Forelimb muscle (tissue), 1 donor: ENCODE data around the gene GNG2. TPM values are rescaled to one million over a fixed set of nuclear protein-coding genes. Genes with fewer than 3 reads are reported as not detected.

Experiments used
- DNase-seq: peaks from one replicate; pipeline ENCODE4 v3.0.0-alpha.2; 2013; ENCODE audit warnings: low read depth
- polyA plus RNA-seq: library from polyadenylated mRNA; unstranded; fragments of 120-200 nt; gene quantifications from one replicate; pipeline ENCODE4 v1.2.1, GENCODE V29; 2013; ENCODE audit not compliant: insufficient read length

Gene GNG2
- polyA plus RNA-seq, 1 donor: 41.1 TPM

DNA sequence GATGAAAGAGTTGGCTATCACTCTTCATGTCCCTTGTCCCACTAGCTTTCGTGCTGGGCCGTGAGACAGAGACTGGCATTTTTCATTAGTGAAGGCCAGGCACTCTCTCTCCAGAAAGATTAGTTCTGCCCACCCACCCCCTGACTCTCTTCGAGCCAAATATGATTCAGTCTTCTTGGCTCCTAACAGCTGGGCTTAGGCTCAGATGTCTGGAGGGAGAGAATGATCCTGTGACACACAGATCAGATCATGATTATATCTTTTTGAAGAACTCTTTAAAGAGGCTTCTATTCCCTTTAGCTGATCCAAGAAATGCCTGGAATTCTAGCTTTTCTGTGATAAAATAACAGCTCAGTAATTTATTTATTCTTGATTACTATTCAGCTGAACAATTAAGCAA is 5.2 kb upstream of the GNG2 start:
- DNase-seq: no peak

DNA sequence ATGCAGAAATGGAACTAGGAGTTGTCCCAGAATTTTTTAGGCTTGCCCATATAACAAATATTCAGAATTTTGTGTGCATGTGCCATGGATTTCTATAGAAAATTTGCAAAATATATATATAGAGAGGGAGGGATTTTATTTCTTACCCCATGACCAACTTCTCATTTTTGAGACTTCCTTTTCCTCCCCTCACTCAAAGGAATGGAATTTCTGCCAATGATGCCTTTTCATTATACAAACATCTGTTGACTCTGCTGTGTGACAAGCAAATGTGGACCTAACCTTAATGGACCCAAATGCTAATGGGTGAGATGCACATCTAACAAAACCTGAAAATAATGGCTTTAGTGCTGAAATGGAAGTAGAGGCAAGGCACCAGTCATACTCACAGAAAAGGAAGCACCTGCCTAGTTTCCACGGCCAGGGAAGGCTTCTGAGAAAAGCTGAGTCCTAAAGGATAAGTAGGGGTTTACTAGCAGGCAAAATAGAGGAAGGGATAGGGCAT is 3.6 kb upstream of the GNG2 start:
- DNase-seq: no peak

DNA sequence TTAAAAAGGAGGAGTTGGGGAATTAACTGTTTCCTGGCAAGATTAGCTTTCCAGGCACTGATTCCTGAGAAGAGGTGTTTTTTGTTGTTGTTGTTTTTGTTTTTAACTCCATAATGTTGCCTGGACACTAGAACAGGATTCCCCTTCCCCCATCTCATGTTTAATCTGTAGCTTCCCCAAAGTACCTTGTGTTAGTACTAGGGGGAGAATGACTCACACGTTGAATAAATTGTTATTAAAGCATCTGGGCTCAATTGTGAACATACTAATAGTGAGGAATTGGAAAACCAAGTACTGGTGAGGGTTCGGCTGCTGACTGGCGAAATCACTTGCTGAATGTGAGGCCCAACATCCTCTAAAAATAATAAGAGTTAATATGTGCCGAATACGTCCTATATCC is 1.3 kb upstream of the GNG2 start:
- no peak for DNase-seq

DNA sequence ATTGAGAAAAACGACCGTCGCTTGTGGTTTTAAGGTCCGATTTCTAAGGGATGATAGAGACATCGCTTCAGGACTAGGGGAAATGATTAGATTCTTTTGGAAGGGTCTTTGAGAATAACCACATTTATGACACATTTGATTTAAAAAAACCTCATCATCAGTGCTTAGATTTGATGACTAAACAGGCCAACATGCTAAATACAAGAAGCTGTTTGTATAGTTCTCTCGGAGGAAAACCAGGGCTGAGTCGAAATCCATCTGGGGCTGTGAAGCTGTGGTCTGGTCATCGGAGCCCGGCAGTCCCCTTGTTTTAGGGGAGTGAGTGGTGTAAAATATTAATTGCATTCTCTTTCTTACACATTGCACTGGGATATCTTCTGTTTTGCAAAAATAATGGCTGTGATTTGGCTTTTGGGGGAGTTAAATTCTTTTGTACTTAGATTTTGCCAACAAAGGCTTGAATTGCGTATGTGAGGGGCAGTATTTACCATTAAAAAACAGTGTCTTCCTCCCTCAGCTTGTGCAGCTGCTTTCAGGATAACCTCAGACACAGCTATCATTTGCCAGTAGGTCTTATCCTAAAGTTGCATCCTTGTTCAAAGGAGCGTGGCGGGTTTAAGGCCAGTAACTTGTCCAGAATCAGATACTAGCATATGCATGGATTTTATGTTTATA is 550 bp downstream of the GNG2 start:
- no peak for DNase-seq

DNA sequence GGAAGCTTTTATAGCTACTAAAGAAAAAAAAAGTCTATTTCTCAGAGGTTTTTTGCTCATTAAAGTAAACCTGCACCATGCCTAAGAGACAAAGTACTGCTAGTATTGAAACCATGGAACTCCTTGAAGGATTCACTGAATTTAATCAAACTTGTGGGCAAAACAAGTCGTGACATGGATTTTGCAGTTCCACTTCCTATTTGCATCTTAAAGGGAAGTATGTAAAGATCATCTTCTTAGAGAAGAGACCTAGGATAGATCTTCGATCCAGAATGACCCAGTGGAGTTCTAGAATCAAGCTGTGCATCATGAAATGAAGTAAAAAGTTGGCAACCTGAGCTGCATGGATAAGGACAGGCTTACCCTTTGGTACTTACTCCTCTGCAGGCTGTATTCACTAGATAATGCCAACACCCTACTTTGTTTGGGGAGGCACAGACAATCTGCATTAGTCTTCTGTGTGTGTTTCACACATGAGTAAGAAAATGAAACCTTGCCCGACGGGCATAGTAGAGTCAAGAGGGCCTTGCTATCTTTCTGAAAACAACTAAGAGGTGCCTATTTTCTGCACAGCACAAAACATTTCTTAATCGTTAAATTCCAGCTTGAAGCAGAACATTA is 1.9 kb downstream of the GNG2 start:
- no peak for DNase-seq

DNA sequence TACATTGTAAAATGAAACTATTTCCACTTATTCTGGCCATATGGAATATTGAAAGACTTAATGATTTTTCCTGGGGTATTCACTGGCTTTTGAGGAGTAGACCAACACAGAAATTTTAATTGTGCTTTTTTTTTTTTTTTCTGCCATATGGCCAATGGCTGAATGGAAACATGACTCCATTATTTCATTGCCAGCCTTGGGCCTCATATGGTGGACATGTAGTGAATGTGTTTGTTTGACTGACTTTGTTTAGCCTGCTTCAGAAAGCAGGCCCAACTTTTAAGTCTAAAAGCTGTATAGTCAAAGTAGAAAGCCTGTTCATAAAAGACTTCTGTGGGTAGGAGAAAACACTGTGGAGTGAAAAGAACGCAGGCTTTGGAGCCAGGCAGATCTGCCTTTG is 2.4 kb downstream of the GNG2 start:
- DNase-seq: no peak

DNA sequence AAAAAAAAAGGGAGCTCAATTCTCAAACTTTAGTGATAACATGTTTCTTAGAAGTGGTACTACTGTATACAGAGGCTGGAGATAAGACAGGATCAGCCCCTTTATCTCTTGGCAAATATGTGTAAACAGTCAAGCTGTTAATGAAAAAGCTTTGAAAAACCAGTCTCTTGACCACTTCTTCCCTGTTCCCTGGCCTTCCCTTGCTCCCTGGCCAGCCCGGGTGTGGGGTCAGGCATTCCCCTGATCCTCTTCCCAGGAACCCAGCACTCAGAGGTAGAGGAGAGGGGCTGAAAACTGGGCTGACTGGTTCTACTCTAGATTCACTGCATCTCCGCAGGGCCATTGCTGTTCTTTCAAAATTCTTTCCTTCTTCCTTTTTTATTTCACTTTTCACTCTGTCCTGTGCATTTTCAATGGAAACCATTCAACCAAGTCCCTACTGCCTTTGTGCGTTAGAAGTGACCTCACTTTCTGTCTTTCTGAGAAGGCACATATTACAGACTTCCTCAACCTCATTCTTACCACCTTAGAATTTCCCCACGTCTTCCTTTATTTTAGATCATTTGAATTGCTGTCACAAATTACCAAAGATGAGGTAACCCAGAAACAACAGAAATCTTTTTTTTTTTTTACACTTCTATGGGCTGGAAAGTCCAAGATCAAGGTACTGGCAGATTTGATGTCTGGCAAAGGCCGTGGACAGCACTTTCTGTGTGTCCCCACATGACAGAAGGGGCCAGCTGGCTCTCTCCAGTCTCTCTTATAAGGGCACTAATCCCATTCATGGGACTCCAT is 5.7 kb downstream of the GNG2 start:
- DNase-seq: no peak

DNA sequence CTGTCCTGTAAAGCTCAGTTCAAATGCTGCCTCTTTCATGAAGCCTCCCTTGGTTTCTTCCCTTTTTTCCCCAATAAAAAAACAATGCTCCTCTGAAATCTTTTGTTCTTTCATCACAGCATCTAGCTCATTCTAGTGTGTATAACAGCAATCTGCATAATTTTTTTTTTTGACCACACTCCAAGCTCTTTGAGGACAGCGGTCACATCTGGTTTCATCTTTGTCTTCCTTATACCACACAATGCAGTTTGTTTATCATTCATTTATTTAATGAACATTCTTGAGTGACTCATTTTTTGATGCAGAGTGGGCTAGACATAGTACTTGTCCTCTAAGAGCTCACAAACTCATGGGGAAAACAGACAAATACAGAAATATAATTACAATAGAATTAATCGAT is 7.3 kb downstream of the GNG2 start:
- no peak for DNase-seq

DNA sequence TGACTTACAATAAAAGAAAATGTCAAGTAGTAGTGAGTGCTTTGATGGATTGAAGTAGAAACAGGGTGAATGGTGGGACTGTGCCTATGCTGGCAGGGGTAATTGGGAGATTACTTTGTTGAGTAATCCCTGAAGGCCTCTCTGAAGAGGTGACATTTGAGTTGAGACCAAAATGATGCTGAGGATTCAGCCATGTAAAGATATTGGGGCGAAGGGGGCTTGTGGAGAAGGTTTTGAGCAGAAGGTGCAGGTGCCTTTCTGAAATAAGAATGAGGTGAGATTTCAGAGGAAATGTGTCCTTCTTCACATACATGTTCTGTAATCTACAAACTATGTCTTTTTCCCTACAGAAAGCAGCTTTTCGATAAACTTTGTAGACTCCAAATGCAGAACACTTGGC is 8.0 kb downstream of the GNG2 start:
- DNase-seq: no peak

DNA sequence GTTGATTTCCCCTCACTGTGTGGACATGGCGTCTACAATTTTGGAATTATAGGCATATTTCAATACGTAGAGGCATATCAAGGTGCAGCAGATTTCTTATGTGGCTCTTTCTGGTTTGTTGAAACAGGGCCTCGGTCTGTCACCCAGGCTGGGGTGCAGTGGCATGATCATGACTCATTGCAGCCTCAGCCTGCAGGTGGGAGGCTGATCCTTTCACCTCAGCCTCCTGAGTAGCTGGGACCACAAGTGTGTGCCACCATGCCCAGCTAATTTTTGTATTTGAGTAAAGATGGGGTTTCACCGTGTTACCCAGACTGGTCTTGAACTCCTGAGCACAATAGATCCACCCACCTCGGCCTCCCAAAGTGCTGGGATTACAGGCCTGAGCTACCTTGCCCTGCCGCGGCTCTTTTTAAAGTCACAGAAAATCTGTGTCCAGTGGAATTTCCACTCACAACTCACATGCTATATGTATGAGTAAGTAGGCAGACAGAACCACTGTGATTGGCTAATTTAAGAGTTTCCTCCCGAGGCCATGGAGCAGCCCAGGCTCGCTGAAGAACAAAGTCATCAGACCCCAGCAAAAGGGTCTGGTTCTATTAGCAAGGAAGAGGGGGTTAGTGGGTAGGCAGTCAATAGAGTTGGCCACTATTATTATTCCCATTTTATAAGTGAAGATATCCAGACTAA is 9.1 kb downstream of the GNG2 start:
- DNase-seq: no peak

DNA sequence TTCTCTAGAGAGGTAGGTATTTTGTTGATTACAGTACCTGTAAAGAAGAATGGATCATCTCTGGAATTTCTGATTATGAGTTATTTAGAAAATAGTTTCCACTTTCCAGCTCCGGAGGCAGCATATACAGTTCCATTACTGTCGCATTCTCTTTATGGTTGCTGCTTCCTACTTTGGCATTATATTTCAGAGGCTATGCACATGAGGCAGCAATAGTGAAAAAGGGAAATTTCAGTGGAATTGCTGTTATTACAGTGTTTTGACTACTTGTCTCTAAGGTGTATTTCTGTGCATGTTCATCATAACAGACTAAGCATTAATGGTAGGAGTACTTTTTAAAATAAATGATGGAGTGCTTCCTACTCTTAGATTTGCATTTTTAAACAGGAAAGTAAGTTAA is 10.2 kb downstream of the GNG2 start:
- no peak for DNase-seq

DNA sequence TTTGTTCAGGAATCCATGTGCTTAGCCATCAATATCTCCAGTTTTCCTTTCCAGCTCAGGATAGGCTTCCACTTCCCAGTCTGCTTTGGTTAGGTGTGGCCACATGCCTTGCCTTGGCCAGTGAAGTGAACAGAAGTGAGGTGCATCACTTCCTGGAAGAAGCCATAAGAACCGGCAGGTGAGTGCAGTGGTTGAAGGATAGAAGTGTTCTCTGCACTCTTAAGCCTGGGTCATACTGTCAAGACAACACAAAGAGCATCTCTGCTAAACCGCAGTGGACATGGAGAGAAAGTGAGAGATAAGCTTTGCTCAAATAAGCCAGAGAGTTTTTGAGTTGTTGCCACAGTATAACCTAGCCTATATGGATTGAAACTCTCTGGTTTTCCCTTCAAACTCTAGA is 11.4 kb downstream of the GNG2 start:
- no peak for DNase-seq

DNA sequence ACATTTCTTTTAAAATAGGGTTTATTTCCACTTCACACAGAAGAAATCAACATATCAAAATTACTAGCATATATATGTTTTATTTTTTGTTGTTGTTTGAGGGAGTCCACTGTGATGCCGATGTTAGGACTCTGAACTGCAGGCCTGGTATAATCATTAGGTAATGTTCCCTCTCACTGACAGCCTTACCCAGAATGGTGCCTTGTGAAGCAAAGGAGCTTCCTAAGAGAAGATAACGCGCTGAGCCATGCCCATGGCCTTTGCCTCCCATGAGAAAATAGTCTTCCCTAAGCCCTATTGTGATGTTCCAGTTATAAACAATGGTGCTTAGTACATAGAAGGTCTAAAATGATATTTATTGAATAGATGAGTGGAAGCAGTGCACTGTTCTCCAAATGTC is 12.0 kb downstream of the GNG2 start:
- DNase-seq: no peak

DNA sequence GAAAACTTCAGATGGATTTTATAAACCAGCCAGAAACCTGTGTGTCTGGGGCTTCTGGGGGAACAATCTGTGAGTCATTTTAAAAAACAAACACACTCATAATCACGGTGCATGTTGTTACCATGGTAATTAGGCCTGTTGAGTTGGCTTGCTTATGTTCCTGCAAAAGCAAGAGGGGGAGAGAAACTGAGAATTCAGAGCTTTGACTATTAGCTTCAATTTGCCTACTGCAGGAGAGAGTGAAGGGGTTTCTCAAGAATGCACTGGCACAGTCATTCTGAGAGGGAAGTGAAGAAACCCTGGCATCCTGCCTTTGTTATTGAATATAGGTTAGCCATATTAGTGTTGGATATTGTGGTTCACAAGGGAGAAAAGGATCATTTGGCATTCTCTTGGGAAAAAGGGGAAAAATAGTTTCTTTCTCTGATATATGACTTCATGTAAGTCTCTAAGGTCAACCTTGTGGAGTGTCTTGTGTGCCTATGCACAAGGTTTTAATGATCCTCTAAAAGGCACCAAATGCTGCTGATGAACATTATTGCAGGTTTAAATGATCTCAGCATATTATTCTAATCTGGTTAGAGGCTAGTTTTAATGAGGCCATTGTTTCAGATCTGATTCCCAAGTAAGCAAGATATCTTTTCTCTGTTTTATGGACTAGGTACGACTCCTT is 12.9 kb downstream of the GNG2 start:
- no peak for DNase-seq

DNA sequence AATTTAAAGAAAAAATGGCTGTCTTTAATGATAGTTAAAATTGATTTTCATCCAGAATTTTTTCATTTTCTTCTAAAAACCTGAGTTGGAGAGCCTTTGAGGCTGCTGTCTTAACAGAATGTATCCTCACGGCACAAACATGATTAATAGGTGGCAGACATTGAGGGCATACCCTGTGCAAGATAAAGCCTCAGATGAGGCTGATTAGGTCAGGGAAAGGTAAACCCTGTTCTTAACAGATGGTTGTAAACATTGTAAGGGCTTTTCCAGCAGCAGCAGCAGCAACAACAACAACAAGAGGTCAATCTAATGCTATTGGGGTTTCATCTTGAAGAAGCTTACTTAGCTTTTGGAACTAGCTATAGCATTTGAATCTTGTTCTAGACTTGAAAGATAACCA is 17.4 kb downstream of the GNG2 start:
- DNase-seq: no peak

DNA sequence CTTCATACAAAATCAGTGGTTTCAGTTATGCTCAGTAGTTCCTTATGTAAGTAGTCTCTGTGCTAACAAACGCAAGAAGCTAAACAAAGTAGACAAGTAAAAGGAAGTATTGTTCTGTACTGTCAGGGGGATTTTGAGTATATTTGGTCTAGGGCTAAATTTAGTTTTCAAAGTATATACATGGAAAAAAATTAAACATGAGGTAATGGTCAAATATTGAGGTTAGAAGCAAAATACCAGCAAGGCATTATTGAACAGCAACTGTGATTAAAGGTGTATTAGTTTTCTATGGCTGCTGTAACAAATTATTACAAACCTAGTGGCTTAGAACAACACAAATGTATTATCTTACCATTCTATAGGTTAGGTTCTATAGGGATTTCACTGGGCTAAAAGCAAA is 18.8 kb downstream of the GNG2 start:
- no peak for DNase-seq

DNA sequence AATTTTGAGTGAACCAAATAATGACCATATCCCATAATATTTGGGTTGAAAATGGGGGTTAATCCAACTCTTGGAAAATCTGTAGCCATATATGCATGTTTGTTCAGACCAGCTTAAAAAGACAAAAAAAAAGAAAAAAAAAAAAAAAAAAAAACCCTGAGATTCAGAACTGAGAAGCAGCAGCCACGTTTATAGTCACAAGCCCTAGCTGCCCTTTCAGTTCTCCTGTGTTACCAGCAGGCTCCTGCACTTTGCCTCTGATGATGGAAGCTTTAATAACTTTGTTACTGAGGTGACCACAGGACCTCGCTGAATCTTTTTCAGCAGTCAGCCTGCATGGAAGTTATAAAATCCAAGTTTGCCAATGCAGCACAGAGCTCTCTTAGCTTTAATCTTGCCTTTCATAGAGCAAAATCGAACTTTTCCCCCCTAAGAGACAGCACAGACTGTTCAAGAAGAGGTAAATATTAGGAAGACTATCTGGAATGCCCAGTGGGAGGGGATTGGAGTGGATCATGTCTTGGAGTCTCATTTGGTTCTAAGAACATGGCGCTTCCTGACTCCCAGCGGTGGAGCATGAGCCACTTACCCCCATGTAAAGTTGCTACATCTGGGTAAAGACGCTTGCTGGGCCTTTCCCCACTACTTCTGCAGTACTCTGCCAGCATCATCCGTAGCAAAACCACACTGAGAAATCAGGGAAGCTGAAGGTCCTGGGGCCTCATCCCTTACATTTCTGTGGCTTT is 20.6 kb downstream of the GNG2 start:
- DNase-seq: no peak

DNA sequence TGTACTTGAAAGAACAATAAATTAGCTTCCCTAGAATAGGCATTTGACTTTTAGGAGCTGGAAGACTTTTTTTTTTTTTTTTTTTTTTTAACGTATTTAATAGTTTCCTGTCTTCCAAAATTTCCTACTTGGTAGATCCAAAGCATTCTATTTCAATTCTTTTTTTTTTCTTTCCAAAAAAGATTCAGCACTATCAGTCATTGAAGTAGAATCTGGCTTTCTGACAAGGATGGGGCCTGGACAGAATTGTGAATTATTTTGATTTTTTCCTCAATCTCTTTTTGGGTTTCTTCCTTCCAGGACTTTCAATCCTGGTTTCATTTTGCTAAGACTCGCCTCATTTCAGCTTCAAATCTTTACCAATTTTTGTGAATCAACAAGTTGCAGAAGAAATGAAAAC is 21.2 kb downstream of the GNG2 start:
- no peak for DNase-seq

DNA sequence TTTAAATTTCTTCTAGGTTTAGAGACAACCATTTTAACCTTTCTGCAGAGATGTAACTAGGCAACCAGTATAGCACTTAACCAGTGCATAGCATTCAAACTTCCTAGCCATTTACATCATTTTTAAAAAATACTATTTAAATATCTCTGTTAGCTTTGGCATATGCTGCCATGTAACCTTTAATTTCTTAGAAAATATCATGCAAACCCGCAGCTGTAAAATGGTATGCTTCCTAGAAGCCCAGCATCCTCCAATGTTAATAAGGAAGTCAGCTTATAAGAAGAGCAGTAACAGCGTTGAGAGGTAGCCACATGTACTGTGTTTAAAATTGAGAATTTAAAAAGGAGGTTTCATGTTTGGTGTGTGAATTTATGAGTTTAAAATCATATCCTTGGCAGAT is 22.8 kb downstream of the GNG2 start:
- no peak for DNase-seq

DNA sequence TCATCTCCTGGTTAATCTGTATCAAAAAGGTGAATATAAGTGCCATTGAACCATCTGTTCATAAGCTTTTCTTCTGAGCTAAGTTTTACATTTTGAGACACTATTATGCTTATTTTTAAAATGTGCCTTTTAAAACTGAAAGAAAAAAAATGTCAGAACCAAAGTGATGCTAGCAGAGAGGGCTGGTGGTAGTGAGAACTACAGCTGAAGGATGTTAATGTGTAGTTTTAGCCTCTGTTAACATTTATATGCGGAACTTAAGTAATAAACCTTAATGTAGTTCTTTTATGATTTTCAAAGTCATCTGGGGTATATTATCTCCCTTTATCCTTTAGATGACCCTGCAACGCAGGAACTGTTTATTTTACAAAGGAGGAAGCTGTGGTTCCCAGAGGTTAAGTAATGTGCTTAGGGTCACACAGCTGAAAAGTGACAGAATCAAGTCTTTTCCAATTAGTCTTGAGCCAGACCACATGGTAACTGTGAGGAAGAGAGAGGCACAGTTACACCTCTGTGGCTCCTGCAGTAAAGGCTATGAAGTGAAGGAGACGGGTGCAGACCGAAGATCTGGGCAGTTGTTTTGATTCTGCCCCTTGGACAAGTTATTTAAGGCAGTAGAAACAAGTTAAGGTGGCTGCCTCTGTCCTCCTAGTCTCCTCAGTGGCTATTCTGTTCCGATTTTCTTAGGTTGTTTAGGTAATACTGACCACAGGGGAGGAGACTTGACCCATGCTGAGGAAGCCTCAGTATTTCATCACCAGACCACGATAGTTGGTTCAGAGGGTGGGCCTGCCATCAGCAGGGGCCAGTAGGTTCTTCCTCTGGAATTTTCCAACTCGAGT is 23.9 kb downstream of the GNG2 start:
- DNase-seq: no peak
